SK-N-SH treated with all-trans-retinoic acid at 6 μM for 48 hours (cell line): Measurements from ENCODE around the gene B3GAT1.

ENCODE experiments used
- ATAC-seq: fragments of 200-7000 bp; cut with Tn5 transposase; 3 replicates; pipeline ENCODE4 v1.9.1; 2020; ENCODE audit warnings: mild to moderate bottlenecking, moderate library complexity
- ARNTL ChIP-seq: fragments of 450-650 bp; formaldehyde crosslinking; IDR thresholded peaks from 2 replicates; pipeline ENCODE4 v1.5.0; 2020; ENCODE audit warnings: low read depth, mild to moderate bottlenecking, moderate library complexity, borderline replicate concordance
- BACH2 ChIP-seq: fragments of 250-450 bp; sonication (Bioruptor Pico); IDR thresholded peaks from 2 replicates; pipeline ENCODE4 v1.9.0; 2021; ENCODE audit warnings: mild to moderate bottlenecking, borderline replicate concordance
- CREB5 ChIP-seq: fragments of 250-450 bp; sonication (Bioruptor Pico); IDR thresholded peaks from 2 replicates; pipeline ENCODE4 v1.5.1; 2020; ENCODE audit warnings: low read depth, mild to moderate bottlenecking, moderate library complexity
- CSDC2 ChIP-seq: fragments of 250-450 bp; sonication (Bioruptor Pico); IDR thresholded peaks from 2 replicates; pipeline ENCODE4 v1.5.0; 2020; ENCODE audit warnings: mild to moderate bottlenecking, moderate library complexity
- ESRRG ChIP-seq: fragments of 250-450 bp; sonication (Bioruptor Pico); IDR thresholded peaks from 2 replicates; pipeline ENCODE4 v1.6.1; 2021; ENCODE audit warnings: mild to moderate bottlenecking
- GLIS3 ChIP-seq: fragments of 250-450 bp; sonication (Bioruptor Pico); IDR thresholded peaks from 2 replicates; pipeline ENCODE4 v1.5.0; 2020; ENCODE audit warnings: mild to moderate bottlenecking, moderate library complexity
- ISL1 ChIP-seq: fragments of 250-450 bp; sonication (Bioruptor Pico); IDR thresholded peaks from 2 replicates; pipeline ENCODE4 v2.1.2; 2022; ENCODE audit warnings: mild to moderate bottlenecking, moderate library complexity
- OSR1 ChIP-seq: fragments of 250-450 bp; sonication (Bioruptor Pico); IDR thresholded peaks from 2 replicates; pipeline ENCODE4 v1.8.0; 2022; ENCODE audit warnings: moderate library complexity, mild to moderate bottlenecking, inconsistent platforms
- PATZ1 ChIP-seq: fragments of 250-450 bp; sonication (Bioruptor Pico); IDR thresholded peaks from 2 replicates; pipeline ENCODE4 v1.8.0; 2020; ENCODE audit warnings: mild to moderate bottlenecking, moderate library complexity, borderline replicate concordance
- PPARA ChIP-seq: fragments of 250-450 bp; sonication (Bioruptor Pico); IDR thresholded peaks from 2 replicates; pipeline ENCODE4 v1.5.0; 2020; ENCODE audit warnings: mild to moderate bottlenecking, borderline replicate concordance
- RARB ChIP-seq: fragments of 250-450 bp; sonication (Bioruptor Pico); IDR thresholded peaks from 2 replicates; pipeline ENCODE4 v1.8.0; 2021; ENCODE audit warnings: mild to moderate bottlenecking, moderate library complexity
- SNAI2 ChIP-seq: fragments of 250-450 bp; sonication (Bioruptor Pico); IDR thresholded peaks from 2 replicates; pipeline ENCODE4 v1.5.0; 2020; ENCODE audit warnings: mild to moderate bottlenecking, moderate library complexity
- TCF4 ChIP-seq: fragments of 250-450 bp; sonication (Bioruptor Pico); IDR thresholded peaks from 2 replicates; pipeline ENCODE4 v1.8.0; 2021; ENCODE audit warnings: mild to moderate bottlenecking, moderate library complexity, borderline replicate concordance
- TOX ChIP-seq: fragments of 250-450 bp; sonication (Bioruptor Pico); IDR thresholded peaks from 2 replicates; pipeline ENCODE4 v1.8.0; 2021; ENCODE audit warnings: mild to moderate bottlenecking, moderate library complexity, borderline replicate concordance
- ZFP3 ChIP-seq: fragments of 250-450 bp; sonication (Bioruptor Pico); IDR thresholded peaks from 2 replicates; pipeline ENCODE4 v1.5.0; 2020; ENCODE audit warnings: mild to moderate bottlenecking, moderate library complexity
- ZFP30 ChIP-seq: fragments of 450-650 bp; formaldehyde crosslinking; IDR thresholded peaks from 2 replicates; pipeline ENCODE4 v1.5.0; 2022; ENCODE audit warnings: mild to moderate bottlenecking, moderate library complexity
- ZNF565 ChIP-seq: fragments of 450-650 bp; formaldehyde crosslinking; conservative IDR thresholded peaks from 2 replicates; pipeline ENCODE4 v1.5.0; 2020; ENCODE audit warnings: low read depth, mild to moderate bottlenecking, moderate library complexity
- ZNF70 ChIP-seq: fragments of 450-650 bp; formaldehyde crosslinking; IDR thresholded peaks from 2 replicates; pipeline ENCODE4 v1.5.0; 2020; ENCODE audit warnings: mild to moderate bottlenecking, moderate library complexity
- TF ChIP-seq, protein P1 (sequence below): fragments of 250-450 bp; sonication (Bioruptor Pico); IDR thresholded peaks from 2 replicates; pipeline ENCODE4 v1.5.1; 2021; ENCODE audit warnings: mild to moderate bottlenecking, moderate library complexity
- TF ChIP-seq, protein P2 (sequence below): fragments of 250-450 bp; sonication (Bioruptor Pico); IDR thresholded peaks from 2 replicates; pipeline ENCODE4 v1.5.0; 2020; ENCODE audit warnings: mild to moderate bottlenecking, moderate library complexity
- TF ChIP-seq, protein P3 (sequence below): fragments of 250-450 bp; sonication (Bioruptor Pico); IDR thresholded peaks from 2 replicates; pipeline ENCODE4 v1.8.0; 2021; ENCODE audit warnings: low read depth, mild to moderate bottlenecking, moderate library complexity, borderline replicate concordance

B3GAT1 gene

DNA sequence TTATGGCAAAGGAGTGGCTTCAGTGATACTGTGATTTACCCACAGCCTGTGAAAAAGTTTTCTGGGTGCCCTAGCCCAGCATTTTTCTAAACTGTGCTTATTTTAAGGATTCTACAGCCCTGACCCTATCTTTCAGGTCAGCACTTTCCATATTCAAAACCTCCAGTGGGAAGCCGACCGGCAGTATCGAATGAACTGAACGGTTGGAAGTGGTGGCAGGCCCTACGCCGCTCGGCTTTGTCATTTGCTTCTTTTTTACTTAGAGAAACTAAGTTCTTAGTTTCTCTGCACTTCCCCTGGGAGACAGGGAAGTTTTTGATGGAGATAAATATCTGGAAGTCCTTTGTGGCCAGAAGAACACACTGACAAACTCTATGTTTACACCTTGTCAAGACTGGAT, 79.3 kb downstream of the B3GAT1 start:
- ATAC-seq = no peak
- TF ChIP-seq CSDC2 (CRISPR knock-in tag) = no peak
- no peak for TF ChIP-seq ESRRG
- no peak for TF ChIP-seq ARNTL
- no peak for TF ChIP-seq GLIS3
- TF ChIP-seq ISL1 (CRISPR knock-in tag) = no peak
- TF ChIP-seq SNAI2 (CRISPR knock-in tag) = no peak
- no peak for TF ChIP-seq RARB (CRISPR knock-in tag)
- no peak for TF ChIP-seq OSR1 (CRISPR knock-in tag)
- TF ChIP-seq, protein P1, sequence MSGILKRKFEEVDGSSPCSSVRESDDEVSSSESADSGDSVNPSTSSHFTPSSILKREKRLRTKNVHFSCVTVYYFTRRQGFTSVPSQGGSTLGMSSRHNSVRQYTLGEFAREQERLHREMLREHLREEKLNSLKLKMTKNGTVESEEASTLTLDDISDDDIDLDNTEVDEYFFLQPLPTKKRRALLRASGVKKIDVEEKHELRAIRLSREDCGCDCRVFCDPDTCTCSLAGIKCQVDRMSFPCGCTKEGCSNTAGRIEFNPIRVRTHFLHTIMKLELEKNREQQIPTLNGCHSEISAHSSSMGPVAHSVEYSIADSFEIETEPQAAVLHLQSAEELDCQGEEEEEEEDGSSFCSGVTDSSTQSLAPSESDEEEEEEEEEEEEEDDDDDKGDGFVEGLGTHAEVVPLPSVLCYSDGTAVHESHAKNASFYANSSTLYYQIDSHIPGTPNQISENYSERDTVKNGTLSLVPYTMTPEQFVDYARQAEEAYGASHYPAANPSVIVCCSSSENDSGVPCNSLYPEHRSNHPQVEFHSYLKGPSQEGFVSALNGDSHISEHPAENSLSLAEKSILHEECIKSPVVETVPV = no peak
- TF ChIP-seq PATZ1 = no peak
- TF ChIP-seq TCF4 (CRISPR knock-in tag) = no peak
- TF ChIP-seq ZFP3 (CRISPR knock-in tag) = no peak
- no peak for TF ChIP-seq BACH2 (CRISPR knock-in tag)
- no peak for TF ChIP-seq ZNF70
- TF ChIP-seq ZNF565 (CRISPR knock-in tag) = no peak

GRCh38 chr11:134332189-134332631, 79.8 kb downstream of the B3GAT1 start:
- TF ChIP-seq ZNF70 (no peak), GLIS3 (no peak), RARB (CRISPR knock-in tag) (no peak), ZNF565 (CRISPR knock-in tag) (no peak), OSR1 (CRISPR knock-in tag) (no peak), CREB5 (CRISPR knock-in tag) (no peak), CSDC2 (CRISPR knock-in tag) (no peak), ZFP3 (CRISPR knock-in tag) (no peak), ISL1 (CRISPR knock-in tag) (no peak), TCF4 (CRISPR knock-in tag) (no peak), BACH2 (CRISPR knock-in tag) (no peak), PPARA (CRISPR knock-in tag) (no peak), ZFP30 (no peak), TOX (no peak), ESRRG (no peak)
- TF ChIP-seq, protein P2, sequence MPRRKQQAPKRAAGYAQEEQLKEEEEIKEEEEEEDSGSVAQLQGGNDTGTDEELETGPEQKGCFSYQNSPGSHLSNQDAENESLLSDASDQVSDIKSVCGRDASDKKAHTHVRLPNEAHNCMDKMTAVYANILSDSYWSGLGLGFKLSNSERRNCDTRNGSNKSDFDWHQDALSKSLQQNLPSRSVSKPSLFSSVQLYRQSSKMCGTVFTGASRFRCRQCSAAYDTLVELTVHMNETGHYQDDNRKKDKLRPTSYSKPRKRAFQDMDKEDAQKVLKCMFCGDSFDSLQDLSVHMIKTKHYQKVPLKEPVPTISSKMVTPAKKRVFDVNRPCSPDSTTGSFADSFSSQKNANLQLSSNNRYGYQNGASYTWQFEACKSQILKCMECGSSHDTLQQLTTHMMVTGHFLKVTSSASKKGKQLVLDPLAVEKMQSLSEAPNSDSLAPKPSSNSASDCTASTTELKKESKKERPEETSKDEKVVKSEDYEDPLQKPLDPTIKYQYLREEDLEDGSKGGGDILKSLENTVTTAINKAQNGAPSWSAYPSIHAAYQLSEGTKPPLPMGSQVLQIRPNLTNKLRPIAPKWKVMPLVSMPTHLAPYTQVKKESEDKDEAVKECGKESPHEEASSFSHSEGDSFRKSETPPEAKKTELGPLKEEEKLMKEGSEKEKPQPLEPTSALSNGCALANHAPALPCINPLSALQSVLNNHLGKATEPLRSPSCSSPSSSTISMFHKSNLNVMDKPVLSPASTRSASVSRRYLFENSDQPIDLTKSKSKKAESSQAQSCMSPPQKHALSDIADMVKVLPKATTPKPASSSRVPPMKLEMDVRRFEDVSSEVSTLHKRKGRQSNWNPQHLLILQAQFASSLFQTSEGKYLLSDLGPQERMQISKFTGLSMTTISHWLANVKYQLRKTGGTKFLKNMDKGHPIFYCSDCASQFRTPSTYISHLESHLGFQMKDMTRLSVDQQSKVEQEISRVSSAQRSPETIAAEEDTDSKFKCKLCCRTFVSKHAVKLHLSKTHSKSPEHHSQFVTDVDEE (CRISPR knock-in tag) = no peak
- TF ChIP-seq, protein P3, sequence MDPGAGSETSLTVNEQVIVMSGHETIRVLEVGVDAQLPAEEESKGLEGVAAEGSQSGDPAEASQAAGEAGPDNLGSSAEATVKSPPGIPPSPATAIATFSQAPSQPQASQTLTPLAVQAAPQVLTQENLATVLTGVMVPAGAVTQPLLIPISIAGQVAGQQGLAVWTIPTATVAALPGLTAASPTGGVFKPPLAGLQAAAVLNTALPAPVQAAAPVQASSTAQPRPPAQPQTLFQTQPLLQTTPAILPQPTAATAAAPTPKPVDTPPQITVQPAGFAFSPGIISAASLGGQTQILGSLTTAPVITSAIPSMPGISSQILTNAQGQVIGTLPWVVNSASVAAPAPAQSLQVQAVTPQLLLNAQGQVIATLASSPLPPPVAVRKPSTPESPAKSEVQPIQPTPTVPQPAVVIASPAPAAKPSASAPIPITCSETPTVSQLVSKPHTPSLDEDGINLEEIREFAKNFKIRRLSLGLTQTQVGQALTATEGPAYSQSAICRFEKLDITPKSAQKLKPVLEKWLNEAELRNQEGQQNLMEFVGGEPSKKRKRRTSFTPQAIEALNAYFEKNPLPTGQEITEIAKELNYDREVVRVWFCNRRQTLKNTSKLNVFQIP (CRISPR knock-in tag) = no peak
- TF ChIP-seq, protein P1 = no peak
- TF ChIP-seq, all 23 proteins: peak for 0
- ATAC-seq = peak; percentile 44
